Loucy (cell line): ENCODE data around the gene RSPH9.

Experiments
- H2AFZ ChIP-seq: fragments of 200-600 bp; sonication (generic); 2 replicates; pipeline ENCODE4 v1.6.0; 2016; ENCODE audit warnings: antibody characterized with exemption, mild to moderate bottlenecking, low read length, moderate library complexity
- H3F3A ChIP-seq: fragments of 200-600 bp; 2 replicates; pipeline ENCODE4 v1.6.0; 2016; ENCODE audit warnings: antibody characterized with exemption, low read depth, mild to moderate bottlenecking
- H3K27me3 ChIP-seq: fragments of 200-600 bp; sonication (generic); 2 replicates; pipeline ENCODE4 v1.6.1; 2014; ENCODE audit warnings: low read length, mild to moderate bottlenecking; ENCODE audit not compliant: insufficient read depth, poor library complexity, severe bottlenecking
- H3K36me3 ChIP-seq: fragments of 200-600 bp; sonication (generic); 2 replicates; pipeline ENCODE4 v1.6.1; 2016; ENCODE audit warnings: low read length; ENCODE audit not compliant: insufficient read depth
- H3K4me1 ChIP-seq: fragments of 200-600 bp; sonication (generic); 2 replicates; pipeline ENCODE4 v1.5.1; 2014; ENCODE audit warnings: low read length, mild to moderate bottlenecking; ENCODE audit not compliant: insufficient read depth, poor library complexity, severe bottlenecking
- H3K4me2 ChIP-seq: fragments of 200-600 bp; sonication (generic); 2 replicates; pipeline ENCODE4 v1.6.0; 2014; ENCODE audit warnings: antibody characterized with exemption, low read length, low read depth, mild to moderate bottlenecking; ENCODE audit not compliant: poor library complexity, severe bottlenecking
- H3K4me3 ChIP-seq: fragments of 200-600 bp; sonication (generic); 2 replicates; pipeline ENCODE4 v1.5.1; 2014; ENCODE audit warnings: low read length, mild to moderate bottlenecking, mixed read lengths; ENCODE audit not compliant: poor library complexity, severe bottlenecking
- H3K79me2 ChIP-seq: fragments of 200-600 bp; sonication (generic); 2 replicates; pipeline ENCODE4 v1.6.1; 2014; ENCODE audit warnings: low read length; ENCODE audit not compliant: insufficient read depth
- H3K9ac ChIP-seq: fragments of 200-600 bp; sonication (generic); 2 replicates; pipeline ENCODE4 v1.6.0; 2014; ENCODE audit warnings: mild to moderate bottlenecking, low read depth, low read length, moderate library complexity; ENCODE audit not compliant: poor library complexity, severe bottlenecking
- H3K9me2 ChIP-seq: fragments of 200-600 bp; sonication (generic); replicated peaks from 2 replicates; pipeline ENCODE4 v1.6.1; 2016; ENCODE audit warnings: low read depth, low read length, mixed read lengths
- H3K9me3 ChIP-seq: fragments of 200-600 bp; sonication (generic); 2 replicates; pipeline ENCODE4 v1.6.1; 2014; ENCODE audit warnings: mild to moderate bottlenecking, antibody characterized with exemption, low read length, low read depth; ENCODE audit not compliant: insufficient read depth
- H4K20me1 ChIP-seq: fragments of 200-600 bp; sonication (generic); 2 replicates; pipeline ENCODE4 v1.6.0; 2014; ENCODE audit warnings: antibody characterized with exemption, low read length, mild to moderate bottlenecking; ENCODE audit not compliant: insufficient read depth, poor library complexity, severe bottlenecking
- CTCF ChIP-seq: fragments of 200-600 bp; sonication (generic); conservative IDR thresholded peaks from 2 replicates; pipeline ENCODE4 v1.5.1; 2014; ENCODE audit warnings: mild to moderate bottlenecking, antibody characterized with exemption, low read length
- EZH2phosphoT487 ChIP-seq: fragments of 200-600 bp; IDR thresholded peaks from 2 replicates; pipeline ENCODE4 v1.6.1; 2018; ENCODE audit warnings: antibody characterized with exemption, mild to moderate bottlenecking, moderate library complexity, borderline replicate concordance

Gene RSPH9

GRCh38 chr6:43695967-43696291 is 51.1 kb downstream of the RSPH9 start:
- H3K9ac ChIP-seq, result no peak overlapping the region

GRCh38 chr6:43697421-43697820 is 52.6 kb downstream of the RSPH9 start:
- TF ChIP-seq EZH2phosphoT487 (no peak), CTCF (no peak)
- Histone ChIP-seq H3K4me1 (no peaks in the 10 kb centered on the region), H3K4me2 (no peak overlapping the region), H3K9me3 (no peaks in the 10 kb centered on the region), H3K36me3 (no peaks in the 10 kb centered on the region), H4K20me1 (no peaks in the 10 kb centered on the region), H3K27me3 (peaks cover 27% of the 10 kb centered on the region), H3F3A (no peaks in the 10 kb centered on the region), H3K9me2 (no peaks in the 10 kb centered on the region), H3K9ac (no peak overlapping the region), H3K4me3 (no peak overlapping the region), H2AFZ (no peak overlapping the region), H3K79me2 (no peaks in the 10 kb centered on the region)

More at GRCh38 chr6:43695967-43696291, 51.1 kb downstream of the RSPH9 start:
- Histone ChIP-seq H3K9me2 (no peaks in the 10 kb centered on the region), H3K4me1 (no peaks in the 10 kb centered on the region), H3K27me3 (peaks cover 42% of the 10 kb centered on the region), H4K20me1 (no peaks in the 10 kb centered on the region), H3K9me3 (no peaks in the 10 kb centered on the region), H3F3A (no peaks in the 10 kb centered on the region), H3K4me2 (no peak overlapping the region), H3K4me3 (no peak overlapping the region), H3K79me2 (no peaks in the 10 kb centered on the region), H3K36me3 (no peaks in the 10 kb centered on the region), H2AFZ (no peak overlapping the region)
- no peak for TF ChIP-seq EZH2phosphoT487
- no peak for TF ChIP-seq CTCF

- Histone ChIP-seq H2AFZ (no peak overlapping the region), H3K4me2 (no peak overlapping the region), H3K36me3 (no peaks in the 10 kb centered on the region), H3K9me2 (no peaks in the 10 kb centered on the region), H3K27me3 (peaks cover 18% of the 10 kb centered on the region), H3F3A (no peaks in the 10 kb centered on the region), H3K9ac (no peak overlapping the region), H3K79me2 (no peaks in the 10 kb centered on the region), H3K9me3 (no peaks in the 10 kb centered on the region), H3K4me1 (no peaks in the 10 kb centered on the region), H3K4me3 (no peak overlapping the region), H4K20me1 (no peaks in the 10 kb centered on the region)
- TF ChIP-seq CTCF (no peak), EZH2phosphoT487 (no peak)
These were observed 53.9 kb downstream of the RSPH9 start for GRCh38 chr6:43698584-43699349.
